HG03060 (cell line): ENCODE data around the gene MINDY4.
"Not testable (repeated sequence)": the region's sequence is repeated elsewhere in the genome, so short reads cannot be mapped to it uniquely, and the experiment has no call there.

ENCODE experiments used
- ATAC-seq: cut with Tn5 transposase; IDR thresholded peaks from one replicate; pipeline ENCODE4 v1.9.1; 2021; ENCODE audit warnings: low read depth, moderate number of reproducible peaks; ENCODE audit not compliant: unreplicated experiment

The MINDY4 gene

GRCh38 chr7:30799206-30799975, 28.2 kb downstream of the MINDY4 start:
- ATAC-seq = peak; percentile 67

- no peak for ATAC-seq
Observed at GRCh38 chr7:30799976-30800661, 28.9 kb downstream of the MINDY4 start.

GRCh38 chr7:30800785-30801252, 29.6 kb downstream of the MINDY4 start:
- peak; percentile 17 for ATAC-seq

GRCh38 chr7:30802812-30803211, 31.6 kb downstream of the MINDY4 start:
- ATAC-seq = no peak

- ATAC-seq = no peak
Observed at GRCh38 chr7:30804078-30804661, 33.0 kb downstream of the MINDY4 start.

GRCh38 chr7:30805081-30805691, 34.0 kb downstream of the MINDY4 start:
- no peak for ATAC-seq

- ATAC-seq = no peak
Observed at GRCh38 chr7:30805931-30806330, 34.7 kb downstream of the MINDY4 start.

GRCh38 chr7:30807477-30807876, 36.3 kb downstream of the MINDY4 start:
- not testable (repeated sequence) for ATAC-seq

- ATAC-seq = not testable (repeated sequence)
Observed at GRCh38 chr7:30807941-30808340, 36.7 kb downstream of the MINDY4 start.

GRCh38 chr7:30810986-30811385, 39.8 kb downstream of the MINDY4 start:
- no peak for ATAC-seq

GRCh38 chr7:30812676-30813075, 41.5 kb downstream of the MINDY4 start:
- no peak for ATAC-seq

- ATAC-seq = no peak
Observed at GRCh38 chr7:30813466-30813865, 42.2 kb downstream of the MINDY4 start.

- no peak for ATAC-seq
Observed at GRCh38 chr7:30814700-30815387, 43.6 kb downstream of the MINDY4 start.

GRCh38 chr7:30815388-30815854, 44.2 kb downstream of the MINDY4 start:
- no peak for ATAC-seq

- no peak for ATAC-seq
Observed at GRCh38 chr7:30815951-30816644, 44.9 kb downstream of the MINDY4 start.

- no peak for ATAC-seq
Observed at GRCh38 chr7:30816645-30817370, 45.6 kb downstream of the MINDY4 start.

- no peak for ATAC-seq
Observed at GRCh38 chr7:30817371-30817767, 46.2 kb downstream of the MINDY4 start.

GRCh38 chr7:30824821-30825720, 53.9 kb downstream of the MINDY4 start:
- no peak for ATAC-seq
